Measurements from ENCODE around the gene KCNQ1OT1.

Gene KCNQ1OT1

GRCh38 chr11:2570211-2570811, 129.5 kb downstream of the KCNQ1OT1 start:
- no peak for DNase-seq (ENCODE audit: low read depth)

GRCh38 chr11:2569731-2570210, 130.0 kb downstream of the KCNQ1OT1 start:
- no peak for DNase-seq (ENCODE audit: low read depth)

DNA sequence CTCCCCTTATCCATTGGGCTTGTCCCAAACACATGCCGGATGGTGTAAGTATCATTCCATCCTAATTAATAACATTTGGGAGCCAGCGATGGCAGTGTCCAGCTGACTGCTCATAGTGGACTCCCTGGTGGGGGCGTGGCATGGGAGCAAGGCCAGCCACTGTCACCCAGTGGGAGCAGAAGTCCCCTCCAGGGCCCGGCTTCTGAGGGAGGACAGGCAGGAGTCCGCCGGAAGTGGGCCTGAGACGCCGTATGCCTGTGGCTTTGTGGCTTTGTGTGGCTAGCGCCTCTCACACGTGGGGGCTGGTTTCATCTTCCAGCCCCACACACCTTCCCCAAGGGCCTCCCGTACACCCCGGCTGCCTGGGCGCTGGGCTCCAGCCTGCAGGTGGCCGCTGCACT, 130.5 kb downstream of the KCNQ1OT1 start:
- DNase-seq (ENCODE audit: low read depth): no peak

DNA sequence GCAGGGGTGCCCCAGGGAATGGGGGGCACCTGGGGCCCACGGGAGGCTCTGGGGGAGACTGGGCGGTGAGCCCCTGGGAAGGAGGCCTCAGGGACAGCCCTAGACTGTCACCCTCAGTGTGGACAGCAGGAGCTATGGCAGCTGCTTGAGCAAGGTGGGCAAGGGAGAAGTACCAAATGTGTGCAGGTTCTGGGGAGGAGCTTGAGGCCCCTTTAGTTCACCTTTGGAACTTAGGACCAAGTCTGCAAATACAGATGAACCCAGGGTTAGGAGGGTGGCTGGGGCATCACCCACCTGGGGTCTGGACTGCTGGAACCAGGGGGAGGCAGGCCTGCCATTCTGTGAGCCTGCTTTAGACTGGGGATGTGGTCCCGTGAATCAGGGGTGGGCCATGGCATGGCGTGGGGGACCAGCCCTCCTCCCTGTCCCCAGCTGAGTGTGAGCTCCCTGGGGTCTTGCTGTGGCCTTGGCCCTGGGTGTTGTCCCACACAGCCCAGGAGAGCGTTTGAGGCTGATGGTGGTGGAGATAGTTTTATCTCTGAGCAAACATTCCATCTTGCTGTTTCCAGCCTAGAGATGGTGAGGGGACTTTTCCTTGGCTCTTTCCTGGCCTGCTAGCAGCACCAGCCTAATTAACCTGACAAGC, 132.6 kb downstream of the KCNQ1OT1 start:
- DNase-seq (ENCODE audit: low read depth): no peak

DNA sequence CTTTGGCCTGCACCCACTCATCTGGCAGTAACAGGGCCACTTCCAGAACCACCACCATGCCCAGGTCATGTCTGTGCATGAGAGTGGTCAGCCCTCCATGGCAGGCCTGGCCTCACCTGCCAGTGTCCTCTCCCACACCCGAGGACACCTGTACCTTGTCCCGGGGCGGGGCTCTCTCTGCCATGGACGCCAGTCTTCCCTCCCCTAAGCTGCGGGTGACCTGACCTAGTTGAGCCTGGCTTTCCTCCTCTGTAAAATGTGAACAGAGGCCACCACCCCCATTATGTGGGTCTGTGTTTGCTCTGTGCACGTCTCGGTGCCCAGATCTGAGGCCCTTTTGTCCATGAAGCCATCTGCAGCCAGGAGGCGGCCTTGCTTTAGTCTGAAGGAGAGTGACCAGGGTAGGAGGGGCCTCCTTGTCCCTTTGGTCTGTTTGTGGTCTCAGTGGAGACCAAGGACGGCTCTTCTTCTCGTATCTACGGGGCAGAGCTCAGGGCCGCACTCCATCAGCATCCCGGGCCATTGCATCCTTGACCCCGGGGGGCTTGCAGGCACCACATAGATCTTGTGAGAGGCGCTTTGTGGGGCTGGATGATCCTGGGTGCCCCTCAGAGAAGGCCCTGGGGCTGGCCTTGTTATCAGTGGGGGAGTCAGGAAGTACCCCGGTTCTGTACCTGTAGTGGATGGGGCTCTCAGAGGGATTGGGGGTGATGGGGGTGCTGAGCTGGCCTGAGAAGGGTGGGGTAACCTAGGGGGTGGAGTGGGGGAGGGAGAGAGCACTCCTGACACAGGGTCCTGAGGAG, 133.4 kb downstream of the KCNQ1OT1 start:
- DNase-seq (ENCODE audit: low read depth): no peak

DNA sequence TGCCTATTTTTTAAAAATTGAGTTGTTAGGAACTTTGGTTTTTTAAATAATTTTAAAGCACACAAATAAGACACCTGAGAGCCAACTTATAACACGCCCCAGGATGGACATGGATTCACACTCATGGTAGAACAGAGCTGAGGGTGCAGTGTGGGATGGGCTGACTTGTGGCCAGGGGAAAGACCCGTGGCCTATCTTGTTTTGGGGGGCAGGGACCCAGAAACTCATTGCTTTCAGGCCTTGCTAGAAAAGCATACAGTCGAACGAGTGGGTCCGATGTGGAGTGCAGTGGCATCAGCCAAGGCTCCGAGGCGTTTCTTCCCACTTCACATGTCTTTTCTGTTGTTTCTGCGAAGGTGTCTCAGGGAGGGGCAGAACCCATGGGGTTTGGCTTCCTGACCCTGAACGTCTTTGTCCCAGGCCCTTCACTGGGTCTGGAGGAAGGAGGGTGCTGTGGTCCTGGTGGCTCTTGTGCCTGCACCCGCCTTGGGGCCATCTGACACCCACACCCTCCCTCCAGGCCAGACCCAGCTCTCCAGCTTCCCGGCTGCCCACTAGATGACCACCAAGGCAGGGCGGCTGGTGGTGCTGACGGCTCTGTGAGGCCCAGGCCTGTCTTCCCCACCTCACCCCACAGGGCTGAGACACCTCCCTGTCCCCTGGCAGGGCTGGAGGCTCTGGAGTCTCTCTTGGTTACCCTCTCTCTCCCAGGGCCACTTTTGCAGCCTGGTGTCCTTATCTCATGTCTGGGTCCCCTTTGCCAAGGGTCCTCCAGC, 134.2 kb downstream of the KCNQ1OT1 start:
- no peak for DNase-seq (ENCODE audit: low read depth)

GRCh38 chr11:2564588-2565425, 135.0 kb downstream of the KCNQ1OT1 start:
- no peak for DNase-seq (ENCODE audit: low read depth)

DNA sequence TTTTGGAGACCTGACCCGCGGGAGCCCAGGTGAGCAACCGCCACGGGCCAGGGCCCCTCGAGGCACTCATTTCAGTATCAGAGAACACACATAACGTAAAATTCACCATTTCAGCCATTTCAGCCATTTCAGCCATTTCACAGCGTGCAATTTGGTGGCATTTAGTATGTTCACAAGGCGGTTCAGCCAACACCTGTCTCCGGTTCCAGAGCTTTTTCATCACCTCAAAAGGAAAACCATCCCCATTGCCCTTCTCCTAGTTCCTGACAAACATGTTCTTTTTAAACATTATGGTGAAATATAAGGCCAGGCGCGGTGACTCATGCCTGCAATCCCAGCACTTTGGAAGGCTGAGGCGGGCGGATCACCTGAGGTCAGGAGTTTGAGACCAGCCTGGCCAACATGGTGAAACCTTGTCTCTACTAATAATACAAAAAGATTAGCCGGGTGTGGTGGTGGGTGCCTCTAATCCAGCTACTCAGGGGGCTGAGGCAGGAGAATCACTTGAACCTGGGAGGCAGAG, 135.7 kb downstream of the KCNQ1OT1 start:
- no peak for DNase-seq (ENCODE audit: low read depth)

DNA sequence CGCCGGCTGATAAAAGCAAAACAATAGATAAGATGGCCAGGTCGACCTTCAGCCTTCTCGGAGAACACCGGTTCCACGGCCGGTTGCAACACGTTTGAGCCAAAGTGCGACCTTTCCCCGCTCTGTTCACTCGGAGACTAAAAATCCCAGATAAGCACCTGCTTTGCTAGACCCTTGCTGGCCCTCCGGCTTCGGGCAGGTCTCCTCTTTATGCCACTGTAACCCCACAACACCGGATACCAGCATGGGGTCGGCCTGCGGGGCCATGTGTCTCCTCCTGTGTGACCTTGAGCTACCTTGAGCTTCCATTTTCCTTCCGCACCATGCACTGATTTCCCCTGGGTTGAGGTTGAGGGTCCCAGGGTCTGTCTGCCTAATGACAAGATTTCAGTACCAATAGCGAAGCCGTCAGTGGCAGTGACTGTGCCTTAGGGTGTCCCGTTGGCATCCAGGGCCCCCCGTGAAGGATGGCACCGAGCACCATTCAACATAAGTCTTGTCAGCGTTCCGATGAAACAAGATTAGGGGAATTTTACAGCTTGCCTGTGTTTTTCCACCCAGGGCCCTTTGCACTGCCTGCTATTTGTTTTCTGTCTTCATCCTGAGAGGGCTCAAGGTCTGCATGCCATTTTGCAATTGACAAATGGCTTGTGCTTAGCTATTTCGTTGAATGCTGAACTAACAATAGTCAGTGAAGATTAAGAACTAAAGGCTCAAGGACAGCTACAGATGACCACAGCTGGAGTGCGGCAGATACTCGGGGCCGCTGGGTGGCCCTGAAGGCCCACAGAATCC, 136.4 kb downstream of the KCNQ1OT1 start:
- DNase-seq (ENCODE audit: low read depth): no peak

- no peak for DNase-seq (ENCODE audit: low read depth)
These were observed 136.9 kb downstream of the KCNQ1OT1 start for GRCh38 chr11:2562890-2563212.

DNA sequence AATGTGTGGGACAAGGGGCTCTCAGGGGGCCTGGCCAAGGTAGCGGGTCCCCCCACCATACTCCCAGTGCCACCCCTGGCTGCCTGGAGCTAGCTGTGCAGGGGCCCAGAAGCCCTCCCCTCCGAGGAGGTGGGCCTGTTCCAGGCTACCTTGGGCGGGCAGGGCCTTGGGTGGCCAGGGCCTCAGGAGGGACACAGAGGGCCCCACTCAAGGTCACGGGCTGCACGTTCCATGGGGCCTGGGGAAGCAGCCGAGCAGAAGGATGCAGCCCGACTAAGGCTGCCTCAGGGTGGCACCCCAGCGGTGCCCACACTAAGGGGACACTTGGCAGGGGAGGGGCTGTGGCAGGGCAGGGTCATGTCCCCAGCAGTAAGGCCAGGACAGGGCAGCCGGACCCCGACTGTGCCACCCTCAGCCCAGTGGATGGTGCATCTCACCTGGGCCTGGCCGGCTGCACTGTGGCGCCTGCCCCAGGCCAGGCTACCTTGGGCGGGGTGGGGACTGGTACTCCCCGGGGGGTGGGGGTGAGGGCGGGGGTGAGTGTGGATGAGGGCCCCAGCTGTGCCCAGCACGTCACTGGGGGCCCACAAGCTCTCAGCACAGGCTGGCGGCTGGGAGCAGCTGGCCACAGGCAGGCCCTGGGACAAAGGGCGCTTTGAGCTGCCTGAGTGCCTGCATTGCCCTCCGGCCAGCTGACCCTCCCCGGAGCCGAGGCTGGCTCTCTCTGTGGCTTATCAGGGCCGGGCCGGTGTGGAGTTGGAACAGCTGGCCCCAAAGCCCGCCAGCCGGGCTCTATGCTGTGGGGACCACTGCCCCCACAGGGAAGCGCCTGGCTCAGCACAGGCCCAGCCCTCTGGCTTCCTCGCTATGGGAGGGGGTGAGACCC, 137.9 kb downstream of the KCNQ1OT1 start:
- DNase-seq (ENCODE audit: low read depth): no peak

GRCh38 chr11:2559527-2560311, 140.1 kb downstream of the KCNQ1OT1 start:
- DNase-seq (ENCODE audit: low read depth): no peak

GRCh38 chr11:2558861-2559526, 140.8 kb downstream of the KCNQ1OT1 start:
- no peak for DNase-seq (ENCODE audit: low read depth)

GRCh38 chr11:2558397-2558796, 141.4 kb downstream of the KCNQ1OT1 start:
- no peak for DNase-seq (ENCODE audit: low read depth)
